Astrocyte (in vitro differentiated cells and primary cell): ENCODE data around the gene CYP4F2.

Experiments
- EZH2 ChIP-seq: IDR thresholded peaks from 2 replicates; pipeline ENCODE4 v1.6.1; 2012; ENCODE audit warnings: mild to moderate bottlenecking, low read length, inconsistent platforms; ENCODE audit not compliant: insufficient read depth
- TF ChIP-seq, protein P1 (sequence below): IDR thresholded peaks from 2 replicates; pipeline ENCODE4 v1.5.1; 2011; ENCODE audit warnings: low read depth, mild to moderate bottlenecking, inconsistent platforms, low read length, moderate library complexity; ENCODE audit not compliant: insufficient read depth

GRCh38 chr19:15945301-15945700, 47.4 kb upstream of the CYP4F2 start:
- TF ChIP-seq, protein P1, sequence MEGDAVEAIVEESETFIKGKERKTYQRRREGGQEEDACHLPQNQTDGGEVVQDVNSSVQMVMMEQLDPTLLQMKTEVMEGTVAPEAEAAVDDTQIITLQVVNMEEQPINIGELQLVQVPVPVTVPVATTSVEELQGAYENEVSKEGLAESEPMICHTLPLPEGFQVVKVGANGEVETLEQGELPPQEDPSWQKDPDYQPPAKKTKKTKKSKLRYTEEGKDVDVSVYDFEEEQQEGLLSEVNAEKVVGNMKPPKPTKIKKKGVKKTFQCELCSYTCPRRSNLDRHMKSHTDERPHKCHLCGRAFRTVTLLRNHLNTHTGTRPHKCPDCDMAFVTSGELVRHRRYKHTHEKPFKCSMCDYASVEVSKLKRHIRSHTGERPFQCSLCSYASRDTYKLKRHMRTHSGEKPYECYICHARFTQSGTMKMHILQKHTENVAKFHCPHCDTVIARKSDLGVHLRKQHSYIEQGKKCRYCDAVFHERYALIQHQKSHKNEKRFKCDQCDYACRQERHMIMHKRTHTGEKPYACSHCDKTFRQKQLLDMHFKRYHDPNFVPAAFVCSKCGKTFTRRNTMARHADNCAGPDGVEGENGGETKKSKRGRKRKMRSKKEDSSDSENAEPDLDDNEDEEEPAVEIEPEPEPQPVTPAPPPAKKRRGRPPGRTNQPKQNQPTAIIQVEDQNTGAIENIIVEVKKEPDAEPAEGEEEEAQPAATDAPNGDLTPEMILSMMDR: no peak
- TF ChIP-seq EZH2: no peak
